ENCODE measurements around the gene CCDC191.

DNA sequence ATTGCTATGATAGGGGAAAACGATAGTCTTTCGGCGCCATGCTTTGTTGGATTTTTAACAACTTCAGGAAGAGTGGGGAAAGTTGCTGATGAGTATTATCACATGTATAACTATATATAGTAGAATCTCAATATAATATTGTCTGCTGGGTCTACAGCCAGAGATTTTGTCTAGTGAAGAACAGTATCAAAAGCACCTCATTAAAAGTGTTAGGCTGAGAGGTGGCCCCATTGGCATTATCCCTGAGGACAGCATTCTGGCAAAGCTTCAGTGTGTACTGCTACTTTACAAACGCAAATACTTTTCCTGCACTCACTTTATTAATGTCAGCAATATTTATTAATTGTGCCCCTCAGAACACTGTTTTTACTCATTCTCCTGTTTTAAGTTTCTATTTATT is 12.0 kb upstream of the CCDC191 start:
- TF ChIP-seq FOXM1 (IDR thresholded peaks at IDR 0.05; ENCODE audit: borderline replicate concordance, low read depth) (no peak), YY1 (IDR thresholded peaks at IDR 0.05; ENCODE audit: low read depth) (no peak), CEBPB (IDR thresholded peaks at IDR 0.05) (no peak), EGR1 (IDR thresholded peaks at IDR 0.05) (no peak)
- TF ChIP-seq, protein P1, sequence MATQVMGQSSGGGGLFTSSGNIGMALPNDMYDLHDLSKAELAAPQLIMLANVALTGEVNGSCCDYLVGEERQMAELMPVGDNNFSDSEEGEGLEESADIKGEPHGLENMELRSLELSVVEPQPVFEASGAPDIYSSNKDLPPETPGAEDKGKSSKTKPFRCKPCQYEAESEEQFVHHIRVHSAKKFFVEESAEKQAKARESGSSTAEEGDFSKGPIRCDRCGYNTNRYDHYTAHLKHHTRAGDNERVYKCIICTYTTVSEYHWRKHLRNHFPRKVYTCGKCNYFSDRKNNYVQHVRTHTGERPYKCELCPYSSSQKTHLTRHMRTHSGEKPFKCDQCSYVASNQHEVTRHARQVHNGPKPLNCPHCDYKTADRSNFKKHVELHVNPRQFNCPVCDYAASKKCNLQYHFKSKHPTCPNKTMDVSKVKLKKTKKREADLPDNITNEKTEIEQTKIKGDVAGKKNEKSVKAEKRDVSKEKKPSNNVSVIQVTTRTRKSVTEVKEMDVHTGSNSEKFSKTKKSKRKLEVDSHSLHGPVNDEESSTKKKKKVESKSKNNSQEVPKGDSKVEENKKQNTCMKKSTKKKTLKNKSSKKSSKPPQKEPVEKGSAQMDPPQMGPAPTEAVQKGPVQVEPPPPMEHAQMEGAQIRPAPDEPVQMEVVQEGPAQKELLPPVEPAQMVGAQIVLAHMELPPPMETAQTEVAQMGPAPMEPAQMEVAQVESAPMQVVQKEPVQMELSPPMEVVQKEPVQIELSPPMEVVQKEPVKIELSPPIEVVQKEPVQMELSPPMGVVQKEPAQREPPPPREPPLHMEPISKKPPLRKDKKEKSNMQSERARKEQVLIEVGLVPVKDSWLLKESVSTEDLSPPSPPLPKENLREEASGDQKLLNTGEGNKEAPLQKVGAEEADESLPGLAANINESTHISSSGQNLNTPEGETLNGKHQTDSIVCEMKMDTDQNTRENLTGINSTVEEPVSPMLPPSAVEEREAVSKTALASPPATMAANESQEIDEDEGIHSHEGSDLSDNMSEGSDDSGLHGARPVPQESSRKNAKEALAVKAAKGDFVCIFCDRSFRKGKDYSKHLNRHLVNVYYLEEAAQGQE (IDR thresholded peaks at IDR 0.05; ENCODE audit: low read depth), result no peak

Data from Ishikawa (cell line).